ENCODE data around the gene MICU1. TPM values are rescaled to one million over a fixed set of nuclear protein-coding genes. Genes with fewer than 3 reads are reported as not detected.
A peak's percentile ranks its signal among the peaks of the same experiment; 100 is the strongest.

The MICU1 gene
- total RNA-seq (2016; rRNA removed; fragmentation: Illumina TruSeq; extraction: Trizol) (56.1 and 70.3 TPM in 2 replicates), polyA plus RNA-seq (2011; rRNA removed) (32.5 and 35.2 TPM in 2 replicates), polyA minus RNA-seq (2011; rRNA and poly(A)+ RNA removed; ENCODE audit: low replicate concordance) (43.1 and 46.3 TPM in 2 replicates), Bru-seq, nascent RNA (percentile 73 among the genes with signal in this experiment), BruChase-seq, experiment 1, labeled RNA remaining after a 6-hour chase (percentile 65 among the genes with signal in this experiment), BruChase-seq, experiment 2, labeled RNA remaining after a 2-hour chase (percentile 60 among the genes with signal in this experiment)
- total RNA-seq (2016; cell fraction: cytosol; rRNA removed; fragmentation: Illumina TruSeq; extraction: Trizol; ENCODE audit: low read depth) = 11.5 and 13.8 TPM in 2 replicates
- total RNA-seq (2016; cell fraction: insoluble cytoplasmic fraction; rRNA removed; fragmentation: Illumina TruSeq; extraction: Trizol) = 53.2 and 64.7 TPM in 2 replicates
- 24.0 and 26.1 TPM in 2 replicates for total RNA-seq (2016; cell fraction: membrane; rRNA removed; fragmentation: Illumina TruSeq; extraction: Trizol)
- total RNA-seq (2016; cell fraction: nucleus; rRNA removed; fragmentation: Illumina TruSeq; extraction: Trizol) = 34.2 and 41.8 TPM in 2 replicates
- polyA plus RNA-seq (2011; cell fraction: cytosol; rRNA removed) = 28.3 and 35.6 TPM in 2 replicates
- polyA plus RNA-seq (2011; cell fraction: nucleus; rRNA removed) = 15.9 and 21.5 TPM in 2 replicates
- polyA plus RNA-seq (2012) = 41.4 and 61.9 TPM in 2 replicates
- polyA plus RNA-seq (2016; cell fraction: cytosol; fragmentation: Illumina TruSeq; extraction: Trizol; ENCODE audit: low read depth) = 9.9 and 13.3 TPM in 2 replicates
- polyA plus RNA-seq (2016; cell fraction: insoluble cytoplasmic fraction; fragmentation: Illumina TruSeq; extraction: Trizol; ENCODE audit: low read depth) = 65.0 and 70.1 TPM in 2 replicates
- polyA plus RNA-seq (2016; cell fraction: membrane; fragmentation: Illumina TruSeq; extraction: Trizol; ENCODE audit: low read depth) = 24.5 and 25.1 TPM in 2 replicates
- polyA plus RNA-seq (2016; cell fraction: nucleus; fragmentation: Illumina TruSeq; extraction: Trizol; ENCODE audit: insufficient read depth, low read depth) = 32.3 and 34.1 TPM in 2 replicates
- 17.9 and 20.9 TPM in 2 replicates for polyA minus RNA-seq (2011; cell fraction: cytosol; rRNA and poly(A)+ RNA removed)
- polyA minus RNA-seq (2011; cell fraction: nucleus; rRNA and poly(A)+ RNA removed) = 39.0 and 39.1 TPM in 2 replicates
- long read RNA-seq, experiment 1, transcript MICU1-201 (12 exons, 2,383 nt) = major isoform, 25 of 66 reads
- long read RNA-seq, experiment 1, partial matches to known transcripts = 5 of 66 reads
- long read RNA-seq, experiment 1, other reads (novel, unspliced or antisense) = 29 of 66 reads
- long read RNA-seq, experiment 2, transcript MICU1-201 (12 exons, 2,383 nt) = major isoform, 28 of 77 reads
- long read RNA-seq, experiment 2, partial matches to known transcripts = 7 of 77 reads
- long read RNA-seq, experiment 2, other reads (novel, unspliced or antisense) = 42 of 77 reads

GRCh38 chr10:72625608-72626443 lies at the start of gene MICU1:
MICU1 (minus strand) TSS chr10:72626079; CDS start chr10:72566793, 59,286 bp downstream.
- no peaks in the 10 kb centered on the region; a peak in 1 of 5 replicates for H3K27me3 ChIP-seq (ENCODE audit: control insufficient read depth in 1 of 2, insufficient read depth in 2 of 2, low read length in 2 of 2)
- 1% methylated on average over 46 of the region's 49 CpGs for WGBS (ENCODE audit: low lambda C conversion rate)
- H3K4me1 ChIP-seq (ENCODE audit: insufficient read depth, low read length) = peaks cover 27% of the 10 kb centered on the region
- in situ Hi-C loops (cut with HindIII; ENCODE audit: extremely low pct_ligation_motif_present, low pct_unique_long_range_greater_than_20kb) = no loop called here
- intact Hi-C loops (cut with micrococcal nuclease; ENCODE audit: unreplicated experiment) = loop anchor here (1.0 kb wide), 1 partner anchor 251 kb away; no protein-coding TSS in a partner anchor
- peaks cover 31% of the 10 kb centered on the region for H3K79me2 ChIP-seq (ENCODE audit: insufficient read depth, low read length)
- no peaks in the 10 kb centered on the region for H3K36me3 ChIP-seq (replicated peaks in 1 of 2; ENCODE audit: control insufficient read depth in 1 of 2, insufficient read depth in 2 of 2, low read length in 2 of 2)
- ATAC-seq (peak; percentile 99), FAIRE-seq (peak; percentile 66), DNase-seq (ENCODE audit: low spot score) (peak; percentile 91)
- H3K9me3 ChIP-seq (ENCODE audit: low read length) = no peaks in the 10 kb centered on the region
- ChIA-PET CTCF (ENCODE audit: low intra/inter-chr PET ratio, low total read pairs) (no interaction called here), POLR2A (interaction anchor here (0.6 to 1.6 kb wide), 7 partner anchors 9 to 66 kb away, joined by 3 to 8 read pairs (median 3); partner anchors contain the start of gene MCU)
- H2AFZ ChIP-seq (ENCODE audit: low read length) = peak within 1 kb of the TSS; percentile 89
- BruUV-seq (replicated peaks) = TSS peak; percentile 92
- peak within 1 kb of the TSS; percentile 92 to 98 (median 93) for H3K4me3 ChIP-seq (replicated peaks in 1 of 3; ENCODE audit: insufficient read depth in 1 of 3, low read depth in 2 of 3, low read length in 3 of 3)
- H4K20me1 ChIP-seq (ENCODE audit: insufficient read depth, low read length) = no peaks in the 10 kb centered on the region
- H3K4me2 ChIP-seq (ENCODE audit: low read depth, low read length) = peak within 1 kb of the TSS; percentile 80
- H3K9ac ChIP-seq (ENCODE audit: insufficient read depth, low read depth, low read length) = peak within 1 kb of the TSS; percentile 81
- H3K27ac ChIP-seq (ENCODE audit: extremely low read length, insufficient read depth, low read length) = peak within 1 kb of the TSS; percentile 65
- peak; percentile 86 for TF ChIP-seq ZNF143 (CRISPR knock-in tag; IDR thresholded peaks at IDR 0.05)
- TF ChIP-seq SRSF1 (optimal IDR thresholded peaks at IDR 0.05; ENCODE audit: low read depth, low read length) = no peak
- no peak for TF ChIP-seq LRRFIP1 (CRISPR knock-in tag; conservative IDR thresholded peaks at IDR 0.05)
- 0 out of 2 replicates have a peak, but pooled peaks have one; percentile 18 for TF ChIP-seq ZNF629 (CRISPR knock-in tag; conservative IDR thresholded peaks at IDR 0.05)
- no peak for TF ChIP-seq JARID2 (CRISPR knock-in tag; IDR thresholded peaks at IDR 0.05; ENCODE audit: insufficient replicate concordance)
- peak; percentile 90; the same call in 1 of the 2 replicates for TF ChIP-seq ZNF772 (CRISPR knock-in tag; IDR thresholded peaks at IDR 0.05)
- TF ChIP-seq NFE2L1 (CRISPR knock-in tag; IDR thresholded peaks at IDR 0.05; ENCODE audit: borderline replicate concordance) = no peak
- no peak for TF ChIP-seq U2AF1 (optimal IDR thresholded peaks at IDR 0.05; ENCODE audit: low read depth, low read length)
- TF ChIP-seq ZNF317 (CRISPR knock-in tag; IDR thresholded peaks at IDR 0.05) = no peak; the same call in none of the 2 replicates
- TF ChIP-seq ARID5B (CRISPR knock-in tag; IDR thresholded peaks at IDR 0.05) = peak; percentile 46; the same call in 1 of the 2 replicates

All from HepG2 (cell line).